Cortex of kidney (tissue), 1 donor: ENCODE results near the gene SYNJ2.
"Not testable (repeated sequence)": the region's sequence is repeated elsewhere in the genome, so short reads cannot be mapped to it uniquely, and the experiment has no call there.

Source experiments
- DNase-seq: peaks from one replicate; lab custom pipeline; 2025; lab: John Stamatoyannopoulos, UW

The SYNJ2 gene

GRCh38 chr6:157981395-157982101, at the start of gene SYNJ2:
SYNJ2 (plus strand) TSS chr6:157981863; CDS start chr6:157981962, 99 bp downstream.
- DNase-seq: no peak

- no peak for DNase-seq
Observed at GRCh38 chr6:157935786-157936185, 45.9 kb upstream of the SYNJ2 start.

GRCh38 chr6:157937318-157937717, 44.3 kb upstream of the SYNJ2 start:
- no peak for DNase-seq

- DNase-seq: no peak
Observed at GRCh38 chr6:157937916-157938315, 43.7 kb upstream of the SYNJ2 start.

GRCh38 chr6:157940375-157941036, 41.2 kb upstream of the SYNJ2 start:
- not testable (repeated sequence) for DNase-seq

- DNase-seq: no peak
Observed at GRCh38 chr6:157941101-157941863, 40.4 kb upstream of the SYNJ2 start.

- no peak for DNase-seq
Observed at GRCh38 chr6:157942351-157942750, 39.3 kb upstream of the SYNJ2 start.

- DNase-seq: no peak
Observed at GRCh38 chr6:157943249-157943963, 38.3 kb upstream of the SYNJ2 start.

GRCh38 chr6:157943964-157944283, 37.7 kb upstream of the SYNJ2 start:
- DNase-seq: no peak

GRCh38 chr6:157944983-157945931, 36.4 kb upstream of the SYNJ2 start:
- DNase-seq: no peak

- no peak for DNase-seq
Observed at GRCh38 chr6:157946053-157946617, 35.5 kb upstream of the SYNJ2 start.

- DNase-seq: no peak
Observed at GRCh38 chr6:157946865-157947532, 34.7 kb upstream of the SYNJ2 start.

GRCh38 chr6:157950899-157951298, 30.8 kb upstream of the SYNJ2 start:
- DNase-seq: not testable (repeated sequence)

GRCh38 chr6:157951828-157952227, 29.8 kb upstream of the SYNJ2 start:
- DNase-seq: no peak

GRCh38 chr6:157952861-157953351, 28.8 kb upstream of the SYNJ2 start:
- DNase-seq: no peak

GRCh38 chr6:157953580-157954091, 28.0 kb upstream of the SYNJ2 start:
- DNase-seq: no peak

- no peak for DNase-seq
Observed at GRCh38 chr6:157954150-157955117, 27.2 kb upstream of the SYNJ2 start.

GRCh38 chr6:157955675-157956074, 26.0 kb upstream of the SYNJ2 start:
- no peak for DNase-seq
